H9 (cell line): ENCODE measurements around the gene CARD11. TPM values are rescaled to one million over a fixed set of nuclear protein-coding genes. Genes with fewer than 3 reads are reported as not detected.

Source experiments
- DNase-seq: peaks from one replicate; pipeline ENCODE4 v3.0.0-alpha.2; 2017
- H2AFZ ChIP-seq: one replicate; pipeline ENCODE4 v1.6.1; 2013; ENCODE audit warnings: mild to moderate bottlenecking, low read length, control low read depth, moderate library complexity
- H2AK5ac ChIP-seq: 2 replicates; pipeline ENCODE4 v1.6.1; 2013; ENCODE audit warnings: low read length, control low read depth, mixed read lengths; ENCODE audit not compliant: insufficient read length
- H2BK120ac ChIP-seq: one replicate; pipeline ENCODE4 v1.6.1; 2013; ENCODE audit warnings: low read depth, mild to moderate bottlenecking, low read length, control low read depth, inconsistent platforms; ENCODE audit not compliant: poor library complexity, severe bottlenecking
- H2BK12ac ChIP-seq: 2 replicates; pipeline ENCODE4 v1.6.1; 2013; ENCODE audit warnings: low read length, control low read depth, mixed read lengths, low read depth; ENCODE audit not compliant: insufficient read length
- H2BK15ac ChIP-seq: 2 replicates; pipeline ENCODE4 v1.6.1; 2013; ENCODE audit warnings: low read depth, low read length, control low read depth
- H2BK20ac ChIP-seq: one replicate; pipeline ENCODE4 v1.6.1; 2013; ENCODE audit warnings: low read depth, mild to moderate bottlenecking, low read length, control low read depth, inconsistent platforms; ENCODE audit not compliant: poor library complexity, severe bottlenecking
- H2BK5ac ChIP-seq: 2 replicates; pipeline ENCODE4 v1.6.1; 2013; ENCODE audit warnings: low read length, control low read depth, mixed read lengths; ENCODE audit not compliant: insufficient read length
- H3K14ac ChIP-seq: 2 replicates; pipeline ENCODE4 v1.6.1; 2013; ENCODE audit warnings: low read length, control low read depth; ENCODE audit not compliant: insufficient read depth
- H3K18ac ChIP-seq: 2 replicates; pipeline ENCODE4 v1.6.1; 2013; ENCODE audit warnings: low read depth, mild to moderate bottlenecking, mixed read lengths, low read length, control low read depth; ENCODE audit not compliant: insufficient read length
- H3K23ac ChIP-seq: 2 replicates; pipeline ENCODE4 v1.6.1; 2013; ENCODE audit warnings: low read length, control low read depth, mixed read lengths, low read depth; ENCODE audit not compliant: insufficient read length
- H3K23me2 ChIP-seq: 2 replicates; pipeline ENCODE4 v1.6.1; 2013; ENCODE audit warnings: low read depth, mild to moderate bottlenecking, mixed read lengths, low read length, control low read depth; ENCODE audit not compliant: insufficient read length, poor library complexity, severe bottlenecking
- H3K27ac ChIP-seq: 2 replicates; pipeline ENCODE4 v1.5.1; 2013; ENCODE audit warnings: low read length, control low read depth, mixed read lengths, low read depth; ENCODE audit not compliant: insufficient read length
- H3K27me3 ChIP-seq: 2 replicates; pipeline ENCODE4 v1.6.1; 2013; ENCODE audit warnings: low read length, control low read depth, inconsistent platforms; ENCODE audit not compliant: insufficient read depth
- H3K4ac ChIP-seq: 2 replicates; pipeline ENCODE4 v1.6.1; 2013; ENCODE audit warnings: low read depth, mild to moderate bottlenecking, control low read depth, inconsistent platforms, low read length, moderate library complexity
- H3K4me1 ChIP-seq: 2 replicates; pipeline ENCODE4 v1.6.1; 2013; ENCODE audit warnings: low read length, control low read depth, inconsistent platforms; ENCODE audit not compliant: insufficient read depth
- H3K4me2 ChIP-seq: 2 replicates; pipeline ENCODE4 v1.6.1; 2013; ENCODE audit warnings: low read length, control low read depth, mixed read lengths; ENCODE audit not compliant: insufficient read length, insufficient read depth
- H3K56ac ChIP-seq: 2 replicates; pipeline ENCODE4 v1.6.1; 2013; ENCODE audit warnings: low read depth, mild to moderate bottlenecking, mixed read lengths, low read length, control low read depth; ENCODE audit not compliant: insufficient read length
- H3K79me1 ChIP-seq: 2 replicates; pipeline ENCODE4 v1.6.1; 2013; ENCODE audit warnings: low read depth, mild to moderate bottlenecking, moderate library complexity, low read length, control low read depth, inconsistent platforms; ENCODE audit not compliant: insufficient read depth, poor library complexity, severe bottlenecking
- H3K79me2 ChIP-seq: 2 replicates; pipeline ENCODE4 v1.6.1; 2013; ENCODE audit warnings: low read length, control low read depth, inconsistent platforms; ENCODE audit not compliant: insufficient read depth
- H3K9ac ChIP-seq: 2 replicates; pipeline ENCODE4 v1.6.1; 2013; ENCODE audit warnings: low read length, control low read depth, mixed read lengths; ENCODE audit not compliant: insufficient read length; ENCODE audit errors: extremely low read depth
- H3K9me3 ChIP-seq: one replicate; pipeline ENCODE4 v1.6.1; 2013; ENCODE audit warnings: low read depth, low read length, inconsistent platforms; ENCODE audit not compliant: control insufficient read depth
- H3T11ph ChIP-seq: one replicate; pipeline ENCODE4 v1.6.1; 2013; ENCODE audit warnings: mild to moderate bottlenecking, low read length, control low read depth, inconsistent platforms
- H4K20me1 ChIP-seq: one replicate; pipeline ENCODE4 v1.6.1; 2013; ENCODE audit not compliant: control insufficient read depth, insufficient read length, insufficient read depth
- H4K5ac ChIP-seq: 2 replicates; pipeline ENCODE4 v1.6.1; 2013; ENCODE audit warnings: low read depth, mild to moderate bottlenecking, mixed read lengths, low read length, control low read depth; ENCODE audit not compliant: insufficient read length
- H4K8ac ChIP-seq: replicated peaks from 2 replicates; pipeline ENCODE4 v1.6.1; 2013; ENCODE audit warnings: low read length, control low read depth, mixed read lengths, low read depth; ENCODE audit not compliant: insufficient read length
- H4K91ac ChIP-seq: 2 replicates; pipeline ENCODE4 v1.6.1; 2013; ENCODE audit warnings: low read depth, mild to moderate bottlenecking, moderate library complexity, mixed read lengths, low read length, control low read depth; ENCODE audit not compliant: insufficient read length
- H3K27ac Mint-ChIP-seq, 3 experiments: 2 replicates in 2 of 3; 3 replicates in 1 of 3; pipeline ENCODE4 v1.8.0; 2020 to 2021; ENCODE audit warnings: mixed read lengths in 3 of 3, mild to moderate bottlenecking in 1 of 3, moderate library complexity in 1 of 3
- H3K27me3 Mint-ChIP-seq: 2 replicates; pipeline ENCODE4 v1.8.0; 2021; ENCODE audit warnings: low read depth, mild to moderate bottlenecking, moderate library complexity, mixed read lengths
- H3K36me3 Mint-ChIP-seq, 3 experiments: 2 replicates in 2 of 3; 3 replicates in 1 of 3; pipeline ENCODE4 v1.8.0; 2020 to 2021; ENCODE audit warnings: low read depth in 3 of 3, mixed read lengths in 3 of 3; ENCODE audit not compliant: insufficient read depth in 1 of 3
- H3K4me1 Mint-ChIP-seq, 2 experiments: 2 replicates each; pipeline ENCODE4 v1.8.0; 2020; ENCODE audit warnings: mixed read lengths in 2 of 2
- H3K4me3 Mint-ChIP-seq, 2 experiments: 2 replicates in 1 of 2; 3 replicates in 1 of 2; pipeline ENCODE4 v1.8.0; 2020 to 2021; ENCODE audit warnings: mild to moderate bottlenecking in 2 of 2, mixed read lengths in 2 of 2, moderate library complexity in 1 of 2
- H3K9me3 Mint-ChIP-seq, 2 experiments: 2 replicates in 1 of 2; 3 replicates in 1 of 2; pipeline ENCODE4 v1.8.0; 2020; ENCODE audit warnings: mild to moderate bottlenecking in 2 of 2, mixed read lengths in 2 of 2, moderate library complexity in 1 of 2
- WGBS: extraction: QIAGEN DNeasy Blood & Tissue Kit; methylation state at CpG from one replicate; pipeline ENCODE4 v1.1.7; 2013; ENCODE audit warnings: missing lambda C conversion rate, low lambda C conversion rate, mixed read lengths; ENCODE audit not compliant: insufficient read length; ENCODE audit errors: extremely low coverage; 5-methylcytosine and 5-hydroxymethylcytosine counted together
- total RNA-seq: library from RNA; stranded (reverse); gene quantifications from 2 replicates; pipeline ENCODE4 v1.2.1, GENCODE V29; 2021
- TF ChIP-seq, protein P1 (sequence below): fragments of 200-600 bp; sonication (generic); conservative IDR thresholded peaks from 3 replicates; pipeline ENCODE4 v1.8.0; 2021; ENCODE audit warnings: antibody characterized with exemption, mild to moderate bottlenecking

CARD11 gene
- total RNA-seq, 1 experiment from 2014 or later: 20.0 TPM

DNA sequence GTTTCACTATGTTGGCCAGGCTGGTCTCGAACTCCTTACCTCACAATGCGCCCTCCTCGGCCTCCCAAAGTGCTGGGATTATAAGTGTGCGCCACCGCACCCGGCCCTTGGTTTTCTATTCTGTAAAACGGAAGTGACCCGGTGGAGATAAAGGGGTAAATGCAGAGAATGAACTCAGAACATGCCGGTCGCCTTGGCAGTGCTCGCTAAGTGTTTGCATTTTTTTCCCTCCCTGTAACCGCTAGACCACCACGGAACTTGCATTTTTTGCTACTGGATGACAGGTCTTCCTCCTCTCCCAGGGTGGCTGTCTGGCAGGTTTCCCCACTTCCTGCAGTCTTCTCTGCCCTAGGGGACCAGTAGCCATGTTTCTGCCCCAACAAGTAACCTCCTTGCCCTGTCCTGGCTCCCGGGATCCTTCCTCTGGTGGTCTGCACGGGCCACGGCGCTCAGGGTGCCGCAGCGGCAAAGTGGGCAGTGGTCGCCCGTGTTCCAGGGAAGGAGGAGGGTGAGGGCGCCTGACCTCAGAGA lies 180.8 kb downstream of the CARD11 start:
- H3K14ac ChIP-seq: no peak overlapping the region; the same call in 1 of the 2 replicates
- no peak overlapping the region for H2AFZ ChIP-seq
- no peak overlapping the region for H2BK5ac ChIP-seq
- Mint-ChIP-seq H3K9me3 (no peaks in the 10 kb centered on the region), H3K4me1 (peaks cover 13 to 15% of the 10 kb centered on the region in 2 experiments), H3K27ac (peak overlapping the region in 1 of 3 experiments; percentile 35; a peak in 1 of 7 replicates), H3K4me3 (no peak overlapping the region; a peak in 1 of 5 replicates), H3K36me3 (no peaks in the 10 kb centered on the region; a peak in 1 of 7 replicates), H3K27me3 (no peaks in the 10 kb centered on the region; the same call in 1 of the 2 replicates)
- no peak overlapping the region for H2BK120ac ChIP-seq
- no peak overlapping the region for H4K8ac ChIP-seq
- no peak overlapping the region for H2BK15ac ChIP-seq
- H3K79me1 ChIP-seq: no peaks in the 10 kb centered on the region
- no peak overlapping the region for H3K27ac ChIP-seq
- no CpG with 5 or more reads among the region's 22 CpGs for WGBS
- H3K56ac ChIP-seq: no peak overlapping the region
- no peaks in the 10 kb centered on the region for H3K79me2 ChIP-seq
- H2BK12ac ChIP-seq: no peak overlapping the region
- H4K20me1 ChIP-seq: no peaks in the 10 kb centered on the region
- no peaks in the 10 kb centered on the region for H3K23me2 ChIP-seq
- no peak overlapping the region for H3K18ac ChIP-seq
- no peak overlapping the region for H2BK20ac ChIP-seq
- no peaks in the 10 kb centered on the region; the same call in 1 of the 2 replicates for H3K4me1 ChIP-seq
- no peak overlapping the region for H3K23ac ChIP-seq
- no peaks in the 10 kb centered on the region for H3K9me3 ChIP-seq
- no peak overlapping the region for H4K5ac ChIP-seq
- no peak overlapping the region for H3K4ac ChIP-seq
- H3K9ac ChIP-seq: no peak overlapping the region
- H2AK5ac ChIP-seq: no peak overlapping the region
- H3K27me3 ChIP-seq: no peaks in the 10 kb centered on the region
- H4K91ac ChIP-seq: no peak overlapping the region
- no peak overlapping the region for H3T11ph ChIP-seq
- H3K4me2 ChIP-seq: no peak overlapping the region
- TF ChIP-seq, protein P1, sequence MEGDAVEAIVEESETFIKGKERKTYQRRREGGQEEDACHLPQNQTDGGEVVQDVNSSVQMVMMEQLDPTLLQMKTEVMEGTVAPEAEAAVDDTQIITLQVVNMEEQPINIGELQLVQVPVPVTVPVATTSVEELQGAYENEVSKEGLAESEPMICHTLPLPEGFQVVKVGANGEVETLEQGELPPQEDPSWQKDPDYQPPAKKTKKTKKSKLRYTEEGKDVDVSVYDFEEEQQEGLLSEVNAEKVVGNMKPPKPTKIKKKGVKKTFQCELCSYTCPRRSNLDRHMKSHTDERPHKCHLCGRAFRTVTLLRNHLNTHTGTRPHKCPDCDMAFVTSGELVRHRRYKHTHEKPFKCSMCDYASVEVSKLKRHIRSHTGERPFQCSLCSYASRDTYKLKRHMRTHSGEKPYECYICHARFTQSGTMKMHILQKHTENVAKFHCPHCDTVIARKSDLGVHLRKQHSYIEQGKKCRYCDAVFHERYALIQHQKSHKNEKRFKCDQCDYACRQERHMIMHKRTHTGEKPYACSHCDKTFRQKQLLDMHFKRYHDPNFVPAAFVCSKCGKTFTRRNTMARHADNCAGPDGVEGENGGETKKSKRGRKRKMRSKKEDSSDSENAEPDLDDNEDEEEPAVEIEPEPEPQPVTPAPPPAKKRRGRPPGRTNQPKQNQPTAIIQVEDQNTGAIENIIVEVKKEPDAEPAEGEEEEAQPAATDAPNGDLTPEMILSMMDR: no peak
- DNase-seq: no peak
